Body of pancreas (tissue), 4 donors: ENCODE data around the gene PSME4.

Source experiments
- CTCF ChIP-seq, 7 experiments: fragments of 450-650 bp in 4 of 7; fragments of 200-600 bp in 3 of 7; sonication (generic) in 3 of 7; IDR thresholded peaks; one replicate each; pipeline ENCODE4 v1.5.1; 2016 to 2019; ENCODE audit warnings: antibody characterized with exemption in 7 of 7
- POLR2A ChIP-seq, 3 donors: fragments of 450-650 bp; IDR thresholded peaks; one replicate each; pipeline ENCODE4 v1.6.1; 2016; ENCODE audit warnings: antibody characterized with exemption in 3 of 3, mild to moderate bottlenecking in 2 of 3

- TF ChIP-seq POLR2A (IDR thresholded peaks at IDR 0.05) (no peak), CTCF (IDR thresholded peaks at IDR 0.05) (no peak)
These were observed 29.0 kb downstream of the PSME4 start for GRCh38 chr2:53941749-53942148.
